ENCODE data around the gene PDE10A. TPM values are rescaled to one million over a fixed set of nuclear protein-coding genes. Genes with fewer than 3 reads are reported as not detected.

PDE10A gene
- total RNA-seq, 1 experiment from 2014 or later = 3.1 TPM

DNA sequence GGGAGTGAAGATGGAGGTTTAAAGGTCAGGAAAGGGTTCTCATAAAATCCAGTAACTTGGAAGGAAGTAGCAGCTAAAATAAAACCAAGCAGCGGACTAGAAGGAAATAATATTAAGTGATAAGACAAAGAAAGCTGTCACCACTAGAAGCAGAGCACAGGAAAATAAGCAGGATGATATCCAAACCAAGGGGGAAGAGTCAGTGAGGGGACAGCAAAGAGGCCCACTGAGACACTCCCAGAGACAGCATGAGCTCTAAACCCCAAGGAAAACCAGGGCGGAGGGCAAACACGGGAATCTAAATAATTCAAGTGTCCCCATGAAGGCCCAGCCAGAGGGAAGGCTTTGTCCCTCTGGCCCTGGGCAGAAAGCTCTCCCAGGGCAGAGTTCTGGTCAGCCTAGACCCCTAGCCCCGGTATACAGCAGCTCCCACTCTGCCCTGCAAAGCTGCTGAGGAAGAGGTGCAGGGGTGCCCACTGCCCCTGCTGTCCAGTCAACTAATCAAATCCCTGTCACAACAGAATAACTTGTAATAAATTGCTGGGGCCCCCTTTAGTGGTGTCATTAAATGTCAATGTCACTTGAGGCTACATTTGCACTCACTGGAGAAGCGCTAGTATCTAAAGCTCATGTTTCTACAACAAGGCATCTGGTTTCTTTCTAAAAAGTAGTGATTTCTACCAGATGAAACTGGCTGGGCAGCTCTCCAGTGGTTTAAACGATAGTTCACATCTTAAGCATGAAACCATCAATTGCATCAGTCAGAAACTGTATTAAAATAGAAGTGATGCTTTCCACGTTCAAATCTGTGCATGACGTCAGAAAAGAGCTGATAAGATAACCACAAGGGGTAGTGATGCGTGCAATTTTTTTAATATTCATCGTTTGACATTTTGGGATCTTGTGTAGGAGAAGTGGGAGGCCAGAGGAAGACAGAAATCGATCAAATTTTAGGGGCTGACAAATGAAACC is 13.6 kb downstream of the PDE10A start (continued):
- TF ChIP-seq, protein P1, sequence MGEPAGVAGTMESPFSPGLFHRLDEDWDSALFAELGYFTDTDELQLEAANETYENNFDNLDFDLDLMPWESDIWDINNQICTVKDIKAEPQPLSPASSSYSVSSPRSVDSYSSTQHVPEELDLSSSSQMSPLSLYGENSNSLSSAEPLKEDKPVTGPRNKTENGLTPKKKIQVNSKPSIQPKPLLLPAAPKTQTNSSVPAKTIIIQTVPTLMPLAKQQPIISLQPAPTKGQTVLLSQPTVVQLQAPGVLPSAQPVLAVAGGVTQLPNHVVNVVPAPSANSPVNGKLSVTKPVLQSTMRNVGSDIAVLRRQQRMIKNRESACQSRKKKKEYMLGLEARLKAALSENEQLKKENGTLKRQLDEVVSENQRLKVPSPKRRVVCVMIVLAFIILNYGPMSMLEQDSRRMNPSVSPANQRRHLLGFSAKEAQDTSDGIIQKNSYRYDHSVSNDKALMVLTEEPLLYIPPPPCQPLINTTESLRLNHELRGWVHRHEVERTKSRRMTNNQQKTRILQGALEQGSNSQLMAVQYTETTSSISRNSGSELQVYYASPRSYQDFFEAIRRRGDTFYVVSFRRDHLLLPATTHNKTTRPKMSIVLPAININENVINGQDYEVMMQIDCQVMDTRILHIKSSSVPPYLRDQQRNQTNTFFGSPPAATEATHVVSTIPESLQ (CRISPR knock-in tag; IDR thresholded peaks at IDR 0.05) = no peak
- TF ChIP-seq ZBTB43 (CRISPR knock-in tag; IDR thresholded peaks at IDR 0.05) (no peak), TEAD1 (CRISPR knock-in tag; IDR thresholded peaks at IDR 0.05) (no peak), ETV6 (CRISPR knock-in tag; IDR thresholded peaks at IDR 0.05) (no peak), ZMAT4 (CRISPR knock-in tag; IDR thresholded peaks at IDR 0.05) (no peak)
- TF ChIP-seq, protein P2, sequence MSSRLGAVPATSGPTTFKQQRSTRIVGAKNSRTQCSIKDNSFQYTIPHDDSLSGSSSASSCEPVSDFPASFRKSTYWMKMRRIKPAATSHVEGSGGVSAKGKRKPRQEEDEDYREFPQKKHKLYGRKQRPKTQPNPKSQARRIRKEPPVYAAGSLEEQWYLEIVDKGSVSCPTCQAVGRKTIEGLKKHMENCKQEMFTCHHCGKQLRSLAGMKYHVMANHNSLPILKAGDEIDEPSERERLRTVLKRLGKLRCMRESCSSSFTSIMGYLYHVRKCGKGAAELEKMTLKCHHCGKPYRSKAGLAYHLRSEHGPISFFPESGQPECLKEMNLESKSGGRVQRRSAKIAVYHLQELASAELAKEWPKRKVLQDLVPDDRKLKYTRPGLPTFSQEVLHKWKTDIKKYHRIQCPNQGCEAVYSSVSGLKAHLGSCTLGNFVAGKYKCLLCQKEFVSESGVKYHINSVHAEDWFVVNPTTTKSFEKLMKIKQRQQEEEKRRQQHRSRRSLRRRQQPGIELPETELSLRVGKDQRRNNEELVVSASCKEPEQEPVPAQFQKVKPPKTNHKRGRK (CRISPR knock-in tag; IDR thresholded peaks at IDR 0.05; ENCODE audit: borderline replicate concordance) = no peak

DNA sequence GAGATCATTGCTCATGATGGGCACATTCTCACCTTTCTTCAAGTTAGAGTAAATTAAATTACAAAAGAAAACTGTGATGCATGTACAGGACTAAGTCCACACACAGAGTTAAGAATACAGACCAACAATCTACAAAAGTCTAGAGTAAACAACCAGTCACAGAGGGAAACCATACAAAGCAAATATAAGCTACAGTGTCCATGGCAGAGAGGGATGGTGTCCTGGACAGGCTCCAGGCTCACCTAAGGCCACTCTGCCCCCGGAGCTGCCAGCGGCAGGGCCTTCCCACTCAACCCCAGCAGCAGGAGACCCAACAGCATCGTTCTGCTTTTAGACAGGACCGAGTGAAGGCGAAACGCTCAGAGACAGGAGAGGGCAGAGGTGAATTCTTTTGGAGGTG is 16.0 kb downstream of the PDE10A start:
- H3K27ac Mint-ChIP-seq = no peak overlapping the region
- no peak overlapping the region for H3K4me3 Mint-ChIP-seq
- DNase-seq (ENCODE audit: low spot score) (no peak), ATAC-seq (no peak)
- ChIA-PET CTCF (no interaction called here), POLR2A (no interaction called here)
- H3K9me3 Mint-ChIP-seq = 0 out of 2 replicates have a peak, but pooled peaks cover 6% of the 10 kb centered on the region
- H3K4me1 Mint-ChIP-seq = peaks cover 10% of the 10 kb centered on the region
- no peaks in the 10 kb centered on the region; the same call in 1 of the 2 replicates for H3K27me3 Mint-ChIP-seq (ENCODE audit: low read depth)
- TF ChIP-seq NFATC4 (CRISPR knock-in tag; IDR thresholded peaks at IDR 0.05) (no peak), RELA (CRISPR knock-in tag; IDR thresholded peaks at IDR 0.05; ENCODE audit: borderline replicate concordance) (no peak), ZNF138 (CRISPR knock-in tag; conservative IDR thresholded peaks at IDR 0.05) (no peak)
- H3K36me3 Mint-ChIP-seq = no peaks in the 10 kb centered on the region

DNA sequence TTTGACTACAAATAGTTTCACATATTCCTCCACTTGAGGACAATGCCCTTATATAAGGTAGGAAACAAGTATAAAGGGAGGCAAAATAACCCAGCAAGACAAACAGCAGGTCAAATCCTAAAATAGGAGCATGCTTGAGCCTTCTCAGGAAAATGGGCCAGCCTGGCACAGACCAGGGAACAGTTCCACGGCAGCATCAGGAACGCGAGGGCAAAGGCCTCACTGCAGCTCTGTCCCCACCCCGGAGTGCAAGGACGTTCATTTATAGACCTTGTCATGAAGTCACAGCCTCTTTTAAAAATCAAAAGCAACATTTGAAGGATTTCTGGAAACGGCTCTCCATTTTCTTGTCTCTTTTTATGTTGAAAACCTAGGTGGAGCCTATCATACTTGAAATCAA is 17.1 kb downstream of the PDE10A start:
- no peak overlapping the region for H3K4me3 Mint-ChIP-seq
- H3K9me3 Mint-ChIP-seq = 0 out of 2 replicates have a peak, but pooled peaks cover under 1% of the 10 kb centered on the region
- no peaks in the 10 kb centered on the region for H3K36me3 Mint-ChIP-seq
- no peaks in the 10 kb centered on the region; the same call in 1 of the 2 replicates for H3K27me3 Mint-ChIP-seq (ENCODE audit: low read depth)
- H3K27ac Mint-ChIP-seq = no peak overlapping the region
- ChIA-PET POLR2A (no interaction called here), CTCF (no interaction called here)
- peaks cover 14% of the 10 kb centered on the region for H3K4me1 Mint-ChIP-seq
- ATAC-seq (no peak), DNase-seq (ENCODE audit: low spot score) (no peak)
- TF ChIP-seq, protein P2 (CRISPR knock-in tag; IDR thresholded peaks at IDR 0.05; ENCODE audit: borderline replicate concordance) = no peak
- TF ChIP-seq SP1 (CRISPR knock-in tag; conservative IDR thresholded peaks at IDR 0.05) (no peak), FOXJ3 (CRISPR knock-in tag; IDR thresholded peaks at IDR 0.05; ENCODE audit: borderline replicate concordance) (no peak), SMAD4 (CRISPR knock-in tag; IDR thresholded peaks at IDR 0.05) (no peak), HMGXB4 (CRISPR knock-in tag; IDR thresholded peaks at IDR 0.05) (no peak), ZNF219 (CRISPR knock-in tag; IDR thresholded peaks at IDR 0.05; ENCODE audit: borderline replicate concordance) (no peak), IRF2 (CRISPR knock-in tag; IDR thresholded peaks at IDR 0.05; ENCODE audit: borderline replicate concordance, low read depth) (no peak), E2F1 (CRISPR knock-in tag; IDR thresholded peaks at IDR 0.05) (no peak), ZNF121 (CRISPR knock-in tag; IDR thresholded peaks at IDR 0.05) (no peak), TP53 (CRISPR knock-in tag; IDR thresholded peaks at IDR 0.05) (no peak)
- TF ChIP-seq, protein P3, sequence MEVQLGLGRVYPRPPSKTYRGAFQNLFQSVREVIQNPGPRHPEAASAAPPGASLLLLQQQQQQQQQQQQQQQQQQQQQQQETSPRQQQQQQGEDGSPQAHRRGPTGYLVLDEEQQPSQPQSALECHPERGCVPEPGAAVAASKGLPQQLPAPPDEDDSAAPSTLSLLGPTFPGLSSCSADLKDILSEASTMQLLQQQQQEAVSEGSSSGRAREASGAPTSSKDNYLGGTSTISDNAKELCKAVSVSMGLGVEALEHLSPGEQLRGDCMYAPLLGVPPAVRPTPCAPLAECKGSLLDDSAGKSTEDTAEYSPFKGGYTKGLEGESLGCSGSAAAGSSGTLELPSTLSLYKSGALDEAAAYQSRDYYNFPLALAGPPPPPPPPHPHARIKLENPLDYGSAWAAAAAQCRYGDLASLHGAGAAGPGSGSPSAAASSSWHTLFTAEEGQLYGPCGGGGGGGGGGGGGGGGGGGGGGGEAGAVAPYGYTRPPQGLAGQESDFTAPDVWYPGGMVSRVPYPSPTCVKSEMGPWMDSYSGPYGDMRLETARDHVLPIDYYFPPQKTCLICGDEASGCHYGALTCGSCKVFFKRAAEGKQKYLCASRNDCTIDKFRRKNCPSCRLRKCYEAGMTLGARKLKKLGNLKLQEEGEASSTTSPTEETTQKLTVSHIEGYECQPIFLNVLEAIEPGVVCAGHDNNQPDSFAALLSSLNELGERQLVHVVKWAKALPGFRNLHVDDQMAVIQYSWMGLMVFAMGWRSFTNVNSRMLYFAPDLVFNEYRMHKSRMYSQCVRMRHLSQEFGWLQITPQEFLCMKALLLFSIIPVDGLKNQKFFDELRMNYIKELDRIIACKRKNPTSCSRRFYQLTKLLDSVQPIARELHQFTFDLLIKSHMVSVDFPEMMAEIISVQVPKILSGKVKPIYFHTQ (CRISPR knock-in tag; IDR thresholded peaks at IDR 0.05) = no peak

Data from WTC11 (cell line).